NB4 (cell line): ENCODE results near the gene ATP10B.

Experiments used
- CTCF ChIP-seq: IDR thresholded peaks from one replicate; pipeline ENCODE4 v1.5.1; 2012; ENCODE audit warnings: low read depth, low read length
- MAX ChIP-seq: IDR thresholded peaks from 2 replicates; pipeline ENCODE4 v1.6.1; 2011; ENCODE audit warnings: low read depth, low read length

GRCh38 chr5:160693831-160694465 is 158.1 kb downstream of the ATP10B start:
- no peak for TF ChIP-seq CTCF
- no peak for TF ChIP-seq MAX
